Left ventricle myocardium inferior (tissue), 1 donor: ENCODE results near the gene C4orf51. TPM values are rescaled to one million over a fixed set of nuclear protein-coding genes. Genes with fewer than 3 reads are reported as not detected.
"Not testable (repeated sequence)": the region's sequence is repeated elsewhere in the genome, so short reads cannot be mapped to it uniquely, and the experiment has no call there.

Experiments used
- DNase-seq: peaks from one replicate; pipeline ENCODE4 v3.0.0-alpha.2; 2020
- H3K27ac ChIP-seq: fragments of 200-600 bp; replicated peaks from 2 replicates; pipeline ENCODE4 v1.8.0; 2021
- H3K27me3 ChIP-seq: fragments of 200-600 bp; 2 replicates; pipeline ENCODE4 v1.8.0; 2021; ENCODE audit warnings: low read depth
- H3K36me3 ChIP-seq: fragments of 200-600 bp; 2 replicates; pipeline ENCODE4 v1.8.0; 2021
- H3K4me1 ChIP-seq: fragments of 200-600 bp; 2 replicates; pipeline ENCODE4 v1.8.0; 2021
- H3K4me3 ChIP-seq: fragments of 200-600 bp; 2 replicates; pipeline ENCODE4 v1.8.0; 2021; ENCODE audit warnings: mild to moderate bottlenecking, moderate library complexity
- H3K9me3 ChIP-seq: fragments of 200-600 bp; replicated peaks from 2 replicates; pipeline ENCODE4 v1.8.0; 2021
- intact Hi-C: fragments of 100-400 bp; cut with micrococcal nuclease; formaldehyde crosslinking; loops from one replicate; pipeline ENCODE4 v1.11.0; 2022
- long read RNA-seq: library from polyadenylated mRNA; unstranded; transcript quantifications from one replicate; pipeline ENCODE4 v2.0.0, GENCODE V29; 2021
- total RNA-seq: library from RNA; stranded (reverse); fragmentation: NEBNext Ultra II Directional; extraction: Animal tissue kit (Norgen Biotek cat#: 25700); gene quantifications from one replicate; pipeline ENCODE4 v1.2.1, GENCODE V29; 2021
- TF ChIP-seq, protein P1 (sequence below): fragments of 200-600 bp; IDR thresholded peaks from 2 replicates; pipeline ENCODE4 v1.8.0; 2021; ENCODE audit warnings: antibody characterized with exemption, mild to moderate bottlenecking, borderline replicate concordance
- donor health status: DM: no; HTN: yes; CAD: no; lungs with severe emphysema.

C4orf51 gene
- not detected for total RNA-seq
- long read RNA-seq, partial matches to known transcripts, result 0 of 1 reads
- long read RNA-seq, other reads (novel, unspliced or antisense), result 1 of 1 reads

DNA sequence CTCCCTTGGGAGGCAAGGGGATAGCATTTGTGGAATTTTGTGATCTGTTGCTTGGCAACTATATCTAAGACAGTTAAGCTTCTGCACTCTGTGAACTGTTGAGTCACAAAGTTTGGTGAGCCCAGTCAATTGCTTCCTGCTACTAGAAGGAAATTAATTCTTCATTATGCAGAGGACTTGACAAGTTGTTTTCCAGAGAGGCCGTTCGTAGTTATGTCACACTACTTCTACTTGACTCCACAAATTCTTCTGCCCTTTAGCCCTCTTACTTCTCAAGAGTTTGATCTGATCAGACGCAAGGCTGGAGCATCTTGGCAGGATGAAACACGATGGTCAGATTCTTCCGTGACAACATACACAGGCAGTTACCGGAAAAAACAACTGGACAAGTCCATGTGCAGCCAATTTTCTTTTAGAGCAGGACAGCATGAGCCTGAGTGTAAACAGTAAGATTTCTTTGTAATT, at the start of gene C4orf51:
TSS of gene C4orf51 (plus strand) at position 156 of the 465 bp plus-strand sequence. CDS start at position 214, 58 bp downstream.
- Histone ChIP-seq H3K27ac (peak within 1 kb of the TSS; percentile 54), H3K9me3 (peaks cover 17% of the 10 kb centered on the region), H3K4me1 (peaks cover 24% of the 10 kb centered on the region), H3K4me3 (no peak within 1 kb of the TSS), H3K36me3 (no peaks in the 10 kb centered on the region), H3K27me3 (no peaks in the 10 kb centered on the region)
- TF ChIP-seq, protein P1, sequence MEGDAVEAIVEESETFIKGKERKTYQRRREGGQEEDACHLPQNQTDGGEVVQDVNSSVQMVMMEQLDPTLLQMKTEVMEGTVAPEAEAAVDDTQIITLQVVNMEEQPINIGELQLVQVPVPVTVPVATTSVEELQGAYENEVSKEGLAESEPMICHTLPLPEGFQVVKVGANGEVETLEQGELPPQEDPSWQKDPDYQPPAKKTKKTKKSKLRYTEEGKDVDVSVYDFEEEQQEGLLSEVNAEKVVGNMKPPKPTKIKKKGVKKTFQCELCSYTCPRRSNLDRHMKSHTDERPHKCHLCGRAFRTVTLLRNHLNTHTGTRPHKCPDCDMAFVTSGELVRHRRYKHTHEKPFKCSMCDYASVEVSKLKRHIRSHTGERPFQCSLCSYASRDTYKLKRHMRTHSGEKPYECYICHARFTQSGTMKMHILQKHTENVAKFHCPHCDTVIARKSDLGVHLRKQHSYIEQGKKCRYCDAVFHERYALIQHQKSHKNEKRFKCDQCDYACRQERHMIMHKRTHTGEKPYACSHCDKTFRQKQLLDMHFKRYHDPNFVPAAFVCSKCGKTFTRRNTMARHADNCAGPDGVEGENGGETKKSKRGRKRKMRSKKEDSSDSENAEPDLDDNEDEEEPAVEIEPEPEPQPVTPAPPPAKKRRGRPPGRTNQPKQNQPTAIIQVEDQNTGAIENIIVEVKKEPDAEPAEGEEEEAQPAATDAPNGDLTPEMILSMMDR, result no peak
- no peak for DNase-seq
- intact Hi-C loops, result no loop called here

DNA sequence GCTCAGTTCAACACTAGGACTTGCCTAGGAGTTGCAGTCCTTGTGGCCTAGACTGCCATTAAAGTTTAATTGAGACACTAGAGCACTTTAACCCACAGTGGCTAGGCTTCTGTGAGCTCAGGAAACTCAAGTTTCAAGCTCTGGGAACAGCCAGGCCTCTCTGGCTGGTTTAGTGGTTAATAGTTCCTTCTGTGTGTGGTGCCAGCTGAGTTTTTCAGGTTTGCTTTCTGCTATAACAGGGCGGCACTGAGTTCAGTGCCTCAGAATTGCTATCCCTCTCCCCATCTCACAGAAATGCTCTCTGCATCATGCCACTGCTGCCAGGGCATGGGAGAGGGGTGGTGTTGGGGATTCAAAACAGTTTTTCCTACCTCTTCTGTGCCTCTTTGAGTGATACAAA, 44.8 kb upstream of the C4orf51 start:
- TF ChIP-seq, protein P1, result no peak
- DNase-seq, result no peak
- Histone ChIP-seq H3K27ac (no peak overlapping the region), H3K4me1 (peaks cover 5% of the 10 kb centered on the region), H3K36me3 (peaks cover 27% of the 10 kb centered on the region), H3K4me3 (no peak overlapping the region), H3K27me3 (no peaks in the 10 kb centered on the region), H3K9me3 (no peaks in the 10 kb centered on the region)
- intact Hi-C loops, result no loop called here

DNA sequence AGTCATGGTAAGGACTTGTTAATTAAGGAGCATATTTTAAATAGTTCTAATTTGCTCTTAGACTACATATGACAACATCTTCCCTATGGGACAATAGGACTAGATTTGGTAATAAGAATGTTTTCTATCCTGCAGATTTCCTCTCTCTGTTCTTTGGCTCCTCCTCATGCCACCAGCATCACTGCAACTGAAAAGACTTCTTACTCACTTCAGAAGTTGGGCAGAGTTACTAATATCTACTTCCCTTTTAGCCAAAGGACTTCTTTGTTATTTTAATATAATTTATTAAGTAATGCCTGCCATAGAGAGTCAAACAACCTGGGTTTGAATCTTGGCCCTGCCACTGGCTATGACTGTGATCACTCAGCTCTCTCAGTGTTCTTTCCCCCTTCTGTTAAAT, 44.3 kb upstream of the C4orf51 start:
- H3K27ac ChIP-seq, result no peak overlapping the region
- peaks cover 10% of the 10 kb centered on the region for H3K4me1 ChIP-seq
- DNase-seq, result no peak
- intact Hi-C loops, result no loop called here
- H3K36me3 ChIP-seq, result peaks cover 29% of the 10 kb centered on the region
- H3K9me3 ChIP-seq, result no peaks in the 10 kb centered on the region
- TF ChIP-seq, protein P1, result no peak
- H3K4me3 ChIP-seq, result no peak overlapping the region
- no peaks in the 10 kb centered on the region for H3K27me3 ChIP-seq

DNA sequence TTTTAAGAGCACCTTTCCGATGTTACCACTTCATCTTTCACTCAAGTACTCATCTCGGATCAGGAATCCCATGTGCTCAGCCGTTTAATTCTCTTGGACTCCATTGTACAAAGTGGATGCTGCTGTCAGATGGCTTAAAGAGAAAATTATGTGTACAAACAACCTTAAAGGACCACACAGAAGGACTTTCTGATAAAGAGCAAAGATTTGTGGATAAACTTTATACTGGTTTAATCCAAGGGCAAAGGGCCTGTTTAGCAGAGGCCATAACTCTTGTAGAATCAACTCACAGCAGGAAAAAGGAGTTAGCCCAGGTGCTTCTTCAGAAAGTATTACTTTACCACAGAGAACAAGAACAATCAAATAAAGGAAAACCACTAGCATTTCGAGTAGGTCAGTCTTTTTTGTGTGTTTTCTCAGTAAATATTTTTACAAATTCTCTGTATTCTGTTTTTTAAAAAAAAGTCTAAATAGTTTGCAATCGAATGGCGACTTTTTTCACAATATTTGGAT, 40.7 kb upstream of the C4orf51 start:
- Histone ChIP-seq H3K4me1 (peaks cover 11% of the 10 kb centered on the region), H3K36me3 (peaks cover 21% of the 10 kb centered on the region), H3K9me3 (no peaks in the 10 kb centered on the region), H3K27ac (no peak overlapping the region), H3K27me3 (no peaks in the 10 kb centered on the region), H3K4me3 (no peak overlapping the region)
- TF ChIP-seq, protein P1, result no peak
- intact Hi-C loops, result no loop called here
- DNase-seq, result no peak

DNA sequence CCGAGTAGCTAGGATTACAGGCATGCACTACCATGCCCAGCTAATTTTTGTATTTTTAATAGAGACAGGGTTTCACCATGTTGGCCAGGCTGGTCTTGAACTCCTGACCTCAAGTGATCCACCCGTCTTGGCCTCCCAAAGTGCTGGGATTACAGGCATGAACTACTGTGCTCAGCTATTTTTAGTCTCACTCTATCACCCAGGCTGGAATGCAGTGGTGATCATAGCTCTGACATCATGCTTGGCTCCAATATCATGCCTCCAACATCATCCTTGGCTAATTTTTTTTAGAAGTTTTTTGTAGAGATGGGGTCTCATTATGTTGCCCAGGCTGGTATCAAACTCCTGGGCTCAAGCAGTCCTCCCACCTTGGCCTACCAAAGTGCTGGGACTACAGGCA, 39.7 kb upstream of the C4orf51 start:
- Histone ChIP-seq H3K4me1 (peaks cover 11% of the 10 kb centered on the region), H3K36me3 (peaks cover 18% of the 10 kb centered on the region)
- DNase-seq, H3K27me3 ChIP-seq, H3K4me3 ChIP-seq, intact Hi-C loops, H3K9me3 ChIP-seq, H3K27ac ChIP-seq: not testable (repeated sequence)

- intact Hi-C loops, result no loop called here
- Histone ChIP-seq H3K4me1 (peaks cover 11% of the 10 kb centered on the region), H3K27me3 (no peaks in the 10 kb centered on the region), H3K9me3 (no peaks in the 10 kb centered on the region), H3K4me3 (no peak overlapping the region), H3K27ac (no peak overlapping the region), H3K36me3 (peaks cover 29% of the 10 kb centered on the region)
- TF ChIP-seq, protein P1, result no peak
- no peak for DNase-seq
These were observed 36.7 kb upstream of the C4orf51 start for GRCh38 chr4:145643295-145643694.
